ENCODE results near the gene IQCH.

- TF ChIP-seq EZH2 (IDR thresholded peaks at IDR 0.05): no peak
- no peak for TF ChIP-seq POLR2AphosphoS5 (IDR thresholded peaks at IDR 0.05; ENCODE audit: borderline replicate concordance, low read depth, low read length)
- no peak for TF ChIP-seq FOXP2 (optimal IDR thresholded peaks at IDR 0.05; ENCODE audit: control extremely low read depth, extremely low read length, insufficient read depth)
Observed at GRCh38 chr15:67358812-67359211, 104.2 kb downstream of the IQCH start.
